Smooth muscle cell (in vitro differentiated cells): ENCODE results near the gene RINT1. TPM values are rescaled to one million over a fixed set of nuclear protein-coding genes. Genes with fewer than 3 reads are reported as not detected.

Experiments used
- DNase-seq: peaks from one replicate; lab custom pipeline; 2025; ENCODE audit not compliant: unreplicated experiment; lab: John Stamatoyannopoulos, UW
- H2AFZ ChIP-seq: fragments of 200-600 bp; sonication (generic); 2 replicates; pipeline ENCODE4 v1.6.0; 2016; ENCODE audit warnings: antibody characterized with exemption, low read depth, mild to moderate bottlenecking
- H3F3A ChIP-seq: fragments of 200-600 bp; sonication (generic); 2 replicates; pipeline ENCODE4 v1.6.0; 2017; ENCODE audit warnings: antibody characterized with exemption, low read depth
- H3K27ac ChIP-seq: fragments of 200-600 bp; sonication (generic); 2 replicates; pipeline ENCODE4 v1.5.1; 2016; ENCODE audit warnings: low read depth, mild to moderate bottlenecking
- H3K27me3 ChIP-seq: fragments of 200-600 bp; sonication (generic); 2 replicates; pipeline ENCODE4 v1.6.1; 2016; ENCODE audit warnings: low read depth, mild to moderate bottlenecking
- H3K36me3 ChIP-seq: fragments of 200-600 bp; sonication (generic); 2 replicates; pipeline ENCODE4 v1.5.1; 2016; ENCODE audit warnings: low read depth
- H3K4me1 ChIP-seq: fragments of 200-600 bp; sonication (generic); 2 replicates; pipeline ENCODE4 v1.5.1; 2016; ENCODE audit warnings: low read depth
- H3K4me2 ChIP-seq: fragments of 200-600 bp; sonication (generic); 2 replicates; pipeline ENCODE4 v1.6.0; 2016; ENCODE audit warnings: mild to moderate bottlenecking
- H3K4me3 ChIP-seq: fragments of 200-600 bp; sonication (generic); 2 replicates; pipeline ENCODE4 v1.5.1; 2016; ENCODE audit warnings: mild to moderate bottlenecking
- H3K79me2 ChIP-seq: fragments of 200-600 bp; sonication (generic); 2 replicates; pipeline ENCODE4 v1.6.0; 2016; ENCODE audit warnings: low read depth, mild to moderate bottlenecking
- H3K9ac ChIP-seq: fragments of 200-600 bp; sonication (generic); 2 replicates; pipeline ENCODE4 v1.6.0; 2016; ENCODE audit warnings: low read depth
- H3K9me3 ChIP-seq: fragments of 200-600 bp; sonication (generic); replicated peaks from 2 replicates; pipeline ENCODE4 v1.5.1; 2016; ENCODE audit warnings: low read depth
- H4K20me1 ChIP-seq: fragments of 200-600 bp; sonication (generic); 2 replicates; pipeline ENCODE4 v1.6.0; 2016; ENCODE audit warnings: low read depth
- WGBS: methylation state at CpG from one replicate; pipeline ENCODE4 v1.1.7; 2016; ENCODE audit warnings: low lambda C conversion rate; 5-methylcytosine and 5-hydroxymethylcytosine counted together
- polyA plus RNA-seq: library from polyadenylated mRNA; unstranded; fragments of >200 nt; fragmentation: Nextera tagmentation; extraction: Ambion mirVana; gene quantifications from 2 replicates; pipeline ENCODE4 v1.2.1, GENCODE V29; 2016
- total RNA-seq: library from RNA; depleted of rRNA; stranded (reverse); fragments of >200 nt; gene quantifications from 2 replicates; pipeline ENCODE4 v1.2.3, GENCODE V29; 2014
- TF ChIP-seq, protein P1 (sequence below): fragments of 200-600 bp; sonication (generic); IDR thresholded peaks from 2 replicates; pipeline ENCODE4 v1.5.1; 2017; ENCODE audit warnings: borderline replicate concordance, mild to moderate bottlenecking, antibody characterized with exemption; ENCODE audit not compliant: insufficient read depth, poor library complexity, severe bottlenecking

Gene RINT1
- total and polyA plus RNA-seq, 2 experiments from 2014 or later: 18.9 to 22.4 TPM

DNA sequence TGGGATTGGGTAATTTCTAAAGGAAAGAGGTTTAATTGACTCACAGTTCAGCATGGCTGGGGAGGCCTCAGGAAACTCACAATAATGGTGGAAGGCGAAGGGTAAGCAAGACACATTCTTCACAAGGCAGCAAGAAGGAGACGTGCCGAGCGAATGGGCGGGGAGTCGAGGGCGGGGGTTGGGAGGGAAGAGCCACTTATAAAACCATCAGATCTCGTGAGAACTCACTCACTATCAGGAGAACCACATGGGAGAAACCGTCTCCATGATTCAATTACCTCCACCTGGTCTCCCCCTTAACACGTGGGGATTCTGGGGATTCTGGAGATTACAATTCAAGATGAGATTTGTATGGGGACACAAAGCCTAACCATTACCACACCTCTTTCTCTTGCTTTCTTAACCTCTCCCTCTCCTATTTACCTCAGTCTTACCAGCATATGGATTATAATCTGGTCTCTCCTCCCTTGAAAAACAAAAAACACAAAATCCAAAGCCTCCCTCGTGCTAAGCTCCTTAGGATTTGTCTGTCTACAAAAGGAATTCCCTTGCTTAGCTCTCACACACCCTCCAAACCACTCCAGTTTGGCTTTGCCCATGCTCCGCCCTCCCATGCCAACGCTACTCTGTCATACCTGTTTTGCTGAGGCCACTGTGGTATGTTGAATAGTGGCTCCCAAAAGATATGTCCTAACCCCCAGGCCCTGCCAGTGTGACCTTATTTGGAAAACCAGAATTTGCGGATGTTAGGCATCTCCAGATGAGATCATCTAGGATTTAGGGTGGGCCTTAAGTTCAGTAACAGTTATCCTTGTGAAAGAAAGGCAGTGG, 68.9 kb downstream of the RINT1 start:
- Histone ChIP-seq H3F3A (no peaks in the 10 kb centered on the region), H2AFZ (no peak overlapping the region), H3K4me1 (peaks cover 6% of the 10 kb centered on the region), H3K79me2 (no peaks in the 10 kb centered on the region), H3K4me3 (no peak overlapping the region), H3K27me3 (no peaks in the 10 kb centered on the region), H3K9me3 (no peaks in the 10 kb centered on the region), H3K27ac (no peak overlapping the region), H3K36me3 (no peaks in the 10 kb centered on the region), H4K20me1 (no peaks in the 10 kb centered on the region), H3K4me2 (no peak overlapping the region), H3K9ac (no peak overlapping the region)
- TF ChIP-seq, protein P1, sequence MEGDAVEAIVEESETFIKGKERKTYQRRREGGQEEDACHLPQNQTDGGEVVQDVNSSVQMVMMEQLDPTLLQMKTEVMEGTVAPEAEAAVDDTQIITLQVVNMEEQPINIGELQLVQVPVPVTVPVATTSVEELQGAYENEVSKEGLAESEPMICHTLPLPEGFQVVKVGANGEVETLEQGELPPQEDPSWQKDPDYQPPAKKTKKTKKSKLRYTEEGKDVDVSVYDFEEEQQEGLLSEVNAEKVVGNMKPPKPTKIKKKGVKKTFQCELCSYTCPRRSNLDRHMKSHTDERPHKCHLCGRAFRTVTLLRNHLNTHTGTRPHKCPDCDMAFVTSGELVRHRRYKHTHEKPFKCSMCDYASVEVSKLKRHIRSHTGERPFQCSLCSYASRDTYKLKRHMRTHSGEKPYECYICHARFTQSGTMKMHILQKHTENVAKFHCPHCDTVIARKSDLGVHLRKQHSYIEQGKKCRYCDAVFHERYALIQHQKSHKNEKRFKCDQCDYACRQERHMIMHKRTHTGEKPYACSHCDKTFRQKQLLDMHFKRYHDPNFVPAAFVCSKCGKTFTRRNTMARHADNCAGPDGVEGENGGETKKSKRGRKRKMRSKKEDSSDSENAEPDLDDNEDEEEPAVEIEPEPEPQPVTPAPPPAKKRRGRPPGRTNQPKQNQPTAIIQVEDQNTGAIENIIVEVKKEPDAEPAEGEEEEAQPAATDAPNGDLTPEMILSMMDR: no peak
- WGBS: 78% methylated on average over 14 of the region's 14 CpGs
- DNase-seq: no peak

DNA sequence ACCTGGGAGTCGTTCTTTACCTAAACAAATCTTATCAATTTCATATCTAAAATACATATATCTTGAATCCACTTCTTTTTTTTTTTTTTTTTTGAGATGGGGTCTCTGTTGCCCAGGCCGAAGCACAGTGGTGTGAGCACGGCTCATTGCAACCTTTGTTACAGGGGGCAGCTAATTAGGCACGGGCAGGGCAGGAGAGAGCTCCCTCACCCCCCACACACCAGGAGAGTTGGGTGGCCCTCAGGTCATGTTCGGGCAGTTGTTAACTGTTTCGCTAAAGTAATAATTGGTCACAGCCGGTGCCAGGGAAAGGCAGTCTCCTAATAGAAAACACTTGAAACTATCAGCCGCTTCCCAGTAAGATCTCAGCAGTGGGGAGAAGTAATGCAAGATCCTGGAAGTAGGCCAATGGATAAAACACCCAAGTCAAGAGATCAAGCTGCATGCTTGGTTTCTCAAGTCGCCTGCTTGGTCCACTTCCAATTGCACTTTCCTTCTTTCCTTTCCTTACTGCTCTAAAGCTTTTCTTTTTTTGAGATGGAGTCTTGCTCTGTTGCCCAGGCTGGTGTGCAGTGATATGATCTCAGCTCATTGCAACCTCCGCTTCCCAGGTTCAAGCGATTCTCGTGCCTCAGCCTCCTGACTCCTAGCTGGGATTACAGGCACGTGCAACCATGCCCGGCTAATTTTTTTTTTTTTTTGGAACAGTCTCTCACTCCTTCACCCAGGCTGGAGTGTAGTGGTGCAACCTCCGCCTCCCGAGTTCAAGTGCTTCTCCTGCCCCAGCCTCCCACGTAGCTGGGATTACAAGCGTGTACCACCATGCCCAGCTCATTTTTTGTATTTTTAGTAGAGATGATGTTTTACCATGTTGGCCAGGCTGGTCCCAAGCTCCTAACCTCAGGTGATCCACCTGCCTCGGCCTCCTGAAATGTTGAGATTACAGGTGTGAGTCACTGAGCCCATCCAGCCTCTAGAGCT, 70.6 kb downstream of the RINT1 start:
- Histone ChIP-seq H3K79me2 (no peaks in the 10 kb centered on the region), H3K27ac (no peak overlapping the region), H2AFZ (no peak overlapping the region), H3K36me3 (no peaks in the 10 kb centered on the region), H3K27me3 (no peaks in the 10 kb centered on the region), H3K4me1 (peaks cover 6% of the 10 kb centered on the region), H3K9ac (no peak overlapping the region), H3K9me3 (no peaks in the 10 kb centered on the region), H3K4me2 (no peak overlapping the region), H4K20me1 (no peaks in the 10 kb centered on the region), H3F3A (no peaks in the 10 kb centered on the region), H3K4me3 (no peak overlapping the region)
- TF ChIP-seq, protein P1: no peak
- no peak for DNase-seq
- WGBS: 96% methylated on average over 19 of the region's 19 CpGs

- H4K20me1 ChIP-seq: no peaks in the 10 kb centered on the region
- H3K4me1 ChIP-seq: peaks cover 6% of the 10 kb centered on the region
- H2AFZ ChIP-seq: no peak overlapping the region
- no peaks in the 10 kb centered on the region for H3F3A ChIP-seq
- H3K9me3 ChIP-seq: no peaks in the 10 kb centered on the region
- TF ChIP-seq, protein P1: no peak
- H3K4me2 ChIP-seq: no peak overlapping the region
- no peaks in the 10 kb centered on the region for H3K36me3 ChIP-seq
- no peak overlapping the region for H3K27ac ChIP-seq
- H3K27me3 ChIP-seq: no peaks in the 10 kb centered on the region
- WGBS: 85% methylated on average over 8 of the region's 8 CpGs
- H3K79me2 ChIP-seq: no peaks in the 10 kb centered on the region
- DNase-seq: no peak
- H3K4me3 ChIP-seq: no peak overlapping the region
- no peak overlapping the region for H3K9ac ChIP-seq
Observed at GRCh38 chr7:105610165-105610930, 78.3 kb downstream of the RINT1 start.
